CD14-positive monocyte (primary cell): ENCODE measurements around the gene TAS2R14. TPM values are rescaled to one million over a fixed set of nuclear protein-coding genes. Genes with fewer than 3 reads are reported as not detected.

Experiments used
- DNase-seq, 3 donors: peaks; one replicate each; pipeline ENCODE4 v3.0.0-alpha.2; 2011 to 2022
- H2AFZ ChIP-seq: 2 replicates; pipeline ENCODE4 v1.6.0; 2012; ENCODE audit warnings: mild to moderate bottlenecking, low read depth, low read length, inconsistent platforms; ENCODE audit not compliant: insufficient read depth, poor library complexity, severe bottlenecking
- H3K27ac ChIP-seq, 2 donors: 1 replicate in 1 of 2; 2 replicates in 1 of 2; pipeline ENCODE4 v1.5.1; 2012 to 2013; ENCODE audit warnings: low read length in 2 of 2, control low read depth in 1 of 2, inconsistent platforms in 1 of 2, low read depth in 1 of 2, mild to moderate bottlenecking in 1 of 2
- H3K27me3 ChIP-seq, 2 donors: one replicate each; pipeline versions ENCODE4 v1.6.0 to v1.6.1; 2011 to 2013; ENCODE audit warnings: low read length in 2 of 2; ENCODE audit not compliant: control insufficient read depth in 2 of 2, insufficient read depth in 2 of 2
- H3K36me3 ChIP-seq, 2 donors: replicated peaks in 1 of 2; 1 replicate in 1 of 2; 2 replicates in 1 of 2; pipeline versions ENCODE4 v1.5.1 to v1.6.1; 2012 to 2013; ENCODE audit warnings: low read length in 2 of 2, control low read depth in 1 of 2, inconsistent platforms in 1 of 2, mild to moderate bottlenecking in 1 of 2; ENCODE audit not compliant: insufficient read depth in 2 of 2, control insufficient read depth in 1 of 2
- H3K4me1 ChIP-seq, 2 donors: 1 replicate in 1 of 2; 2 replicates in 1 of 2; pipeline versions ENCODE4 v1.5.1 to v1.6.1; 2012 to 2013; ENCODE audit warnings: low read length in 2 of 2, control low read depth in 1 of 2, inconsistent platforms in 1 of 2, mild to moderate bottlenecking in 1 of 2, moderate library complexity in 1 of 2; ENCODE audit not compliant: insufficient read depth in 2 of 2, control insufficient read depth in 1 of 2
- H3K4me2 ChIP-seq: replicated peaks from 2 replicates; pipeline ENCODE3; 2012; ENCODE audit warnings: low read length, moderate library complexity, mild to moderate bottlenecking; ENCODE audit not compliant: poor library complexity, severe bottlenecking; ENCODE audit errors: extremely low read depth
- H3K4me3 ChIP-seq, 3 experiments: fragments of 200-600 bp in 1 of 3; sonication (generic) in 1 of 3; replicated peaks in 1 of 3; 1 replicate in 2 of 3; 2 replicates in 1 of 3; pipeline ENCODE4 v1.5.1; 2011 to 2013; ENCODE audit warnings: low read length in 3 of 3, mild to moderate bottlenecking in 3 of 3, control low read depth in 2 of 3, low read depth in 2 of 3, inconsistent platforms in 1 of 3, moderate library complexity in 1 of 3
- H3K79me2 ChIP-seq: 2 replicates; pipeline ENCODE4 v1.6.0; 2012; ENCODE audit warnings: mild to moderate bottlenecking, control low read depth, inconsistent platforms, low read length, moderate library complexity; ENCODE audit not compliant: insufficient read depth
- H3K9ac ChIP-seq: 2 replicates; pipeline ENCODE4 v1.6.0; 2017; ENCODE audit warnings: low read length, mild to moderate bottlenecking; ENCODE audit not compliant: insufficient read depth, poor library complexity, severe bottlenecking
- H3K9me3 ChIP-seq, 2 donors: replicated peaks in 1 of 2; 1 replicate in 1 of 2; 2 replicates in 1 of 2; pipeline versions ENCODE4 v1.5.1 to v1.6.1; 2012 to 2013; ENCODE audit warnings: low read length in 2 of 2, control low read depth in 1 of 2; ENCODE audit not compliant: control insufficient read depth in 1 of 2, insufficient read depth in 1 of 2
- H4K20me1 ChIP-seq: 2 replicates; pipeline ENCODE4 v1.6.0; 2012; ENCODE audit warnings: mild to moderate bottlenecking, low read length, control low read depth, moderate library complexity; ENCODE audit not compliant: insufficient read depth
- H3K27ac Mint-ChIP-seq, 7 donors: one replicate each; pipeline ENCODE4 v1.8.0; 2020; ENCODE audit warnings: mild to moderate bottlenecking in 7 of 7, mixed read lengths in 7 of 7, moderate library complexity in 6 of 7, inconsistent platforms in 2 of 7
- H3K27me3 Mint-ChIP-seq, 3 donors: one replicate each; pipeline ENCODE4 v1.8.0; 2021 to 2022; ENCODE audit warnings: low read depth in 3 of 3, mild to moderate bottlenecking in 3 of 3, mixed read lengths in 3 of 3, moderate library complexity in 3 of 3, inconsistent platforms in 1 of 3
- H3K36me3 Mint-ChIP-seq, 2 donors: one replicate each; pipeline ENCODE4 v1.8.0; 2020; ENCODE audit warnings: mixed read lengths in 2 of 2, inconsistent platforms in 1 of 2, mild to moderate bottlenecking in 1 of 2
- H3K4me1 Mint-ChIP-seq: one replicate; pipeline ENCODE4 v1.8.0; 2020; ENCODE audit warnings: mild to moderate bottlenecking, mixed read lengths
- H3K4me3 Mint-ChIP-seq, 2 donors: one replicate each; pipeline ENCODE4 v1.8.0; 2020; ENCODE audit warnings: mild to moderate bottlenecking in 2 of 2, mixed read lengths in 2 of 2, moderate library complexity in 1 of 2
- H3K9me3 Mint-ChIP-seq, 7 donors: one replicate each; pipeline ENCODE4 v1.8.0; 2020 to 2022; ENCODE audit warnings: mixed read lengths in 7 of 7, mild to moderate bottlenecking in 6 of 7, moderate library complexity in 6 of 7, inconsistent platforms in 2 of 7
- CTCF ChIP-seq: fragments of 200-600 bp; IDR thresholded peaks from one replicate; pipeline ENCODE4 v1.8.0; 2022; ENCODE audit warnings: antibody characterized with exemption, mild to moderate bottlenecking
- WGBS: methylation state at CpG from one replicate; pipeline ENCODE4 v1.1.5; 2013; ENCODE audit warnings: missing lambda C conversion rate; ENCODE audit not compliant: insufficient coverage; 5-methylcytosine and 5-hydroxymethylcytosine counted together
- intact Hi-C, 2 donors: fragments of 100-400 bp; cut with micrococcal nuclease; formaldehyde crosslinking; loops; one replicate each; pipeline versions ENCODE4 v1.15.0 to v1.15.1; 2023
- polyA plus RNA-seq, 3 donors: library from polyadenylated mRNA; depleted of rRNA in 1 of 3; unstranded in 2 of 3; stranded (reverse) in 1 of 3; fragments of 300-500 nt in 2 of 3; fragments of >200 nt in 1 of 3; fragmentation: Illumina TruSeq in 2 of 3; gene quantifications; 1 replicate in 2 of 3; 2 replicates in 1 of 3; pipeline ENCODE4 v1.2.3, GENCODE V29; 2012 to 2021

Gene TAS2R14
- polyA plus RNA-seq, 3 donors, result 0.53 to 1.5 (median 0.61) TPM

GRCh38 chr12:10952645-10953044, 13.6 kb upstream of the TAS2R14 start:
- TF ChIP-seq CTCF, result no peak
- Mint-ChIP-seq H3K36me3 (peaks cover 3 to 4% of the 10 kb centered on the region in 2 donors), H3K27ac (no peak overlapping the region), H3K9me3 (peaks cover 13 to 35% (median 31%) of the 10 kb centered on the region in 7 donors), H3K4me3 (no peak overlapping the region), H3K27me3 (no peaks in the 10 kb centered on the region), H3K4me1 (no peaks in the 10 kb centered on the region)
- Histone ChIP-seq H2AFZ (no peak overlapping the region), H3K4me1 (no peaks in the 10 kb centered on the region), H3K27ac (no peak overlapping the region), H3K36me3 (no peaks in the 10 kb centered on the region), H3K9me3 (peaks cover 12 to 14% of the 10 kb centered on the region in 2 donors), H3K4me2 (no peak overlapping the region), H3K27me3 (no peaks in the 10 kb centered on the region), H3K79me2 (no peaks in the 10 kb centered on the region), H4K20me1 (no peaks in the 10 kb centered on the region), H3K9ac (no peak overlapping the region), H3K4me3 (no peak overlapping the region)
- intact Hi-C loops, result no loop called here
- no peak for DNase-seq
- 93% methylated on average over 4 of the region's 4 CpGs for WGBS

- Mint-ChIP-seq H3K27ac (no peak overlapping the region), H3K9me3 (peaks cover 1 to 29% (median 23%) of the 10 kb centered on the region in 7 donors), H3K36me3 (peaks cover 0 to 3% of the 10 kb centered on the region in 2 donors), H3K4me3 (no peak overlapping the region), H3K27me3 (no peaks in the 10 kb centered on the region), H3K4me1 (peaks cover 3% of the 10 kb centered on the region)
- Histone ChIP-seq H3K4me1 (no peaks in the 10 kb centered on the region), H3K4me2 (no peak overlapping the region), H3K27ac (no peak overlapping the region), H3K9me3 (peaks cover 6 to 7% of the 10 kb centered on the region in 2 donors), H3K36me3 (no peaks in the 10 kb centered on the region), H4K20me1 (no peaks in the 10 kb centered on the region), H3K79me2 (no peaks in the 10 kb centered on the region), H3K4me3 (no peak overlapping the region), H3K27me3 (no peaks in the 10 kb centered on the region), H3K9ac (no peak overlapping the region), H2AFZ (no peak overlapping the region)
- no peak for DNase-seq
- intact Hi-C loops, result no loop called here
- no CpG with 5 or more reads among the region's 2 CpGs for WGBS
- no peak for TF ChIP-seq CTCF
These were observed 4.1 kb upstream of the TAS2R14 start for GRCh38 chr12:10943167-10943566.
